Sigmoid colon (tissue), 7 donors: ENCODE results near the gene KRTAP5-2. TPM values are rescaled to one million over a fixed set of nuclear protein-coding genes. Genes with fewer than 3 reads are reported as not detected.
A peak's percentile ranks its signal among the peaks of the same experiment; 100 is the strongest.
"Not testable (repeated sequence)": the region's sequence is repeated elsewhere in the genome, so short reads cannot be mapped to it uniquely, and the experiment has no call there.

Experiments
- DNase-seq: peaks from one replicate; pipeline ENCODE4 v3.0.0-alpha.2; 2019
- H3K27ac ChIP-seq, 4 donors: fragments of 200-600 bp; sonication (generic); one replicate each; pipeline ENCODE4 v1.5.1; 2016 to 2019; ENCODE audit warnings: mild to moderate bottlenecking in 1 of 4
- H3K27me3 ChIP-seq, 3 donors: fragments of 200-600 bp; sonication (generic); one replicate each; pipeline ENCODE4 v1.5.1; 2019; ENCODE audit warnings: mild to moderate bottlenecking in 1 of 3
- H3K36me3 ChIP-seq, 4 donors: fragments of 200-600 bp; sonication (generic); one replicate each; pipeline ENCODE4 v1.5.1; 2016 to 2019
- H3K4me1 ChIP-seq, 4 donors: fragments of 200-600 bp; sonication (generic); one replicate each; pipeline ENCODE4 v1.5.1; 2017 to 2019
- H3K4me3 ChIP-seq, 4 donors: fragments of 200-600 bp; sonication (generic); one replicate each; pipeline ENCODE4 v1.5.1; 2017 to 2019; ENCODE audit warnings: mild to moderate bottlenecking in 2 of 4, moderate library complexity in 1 of 4
- H3K9me3 ChIP-seq, 4 donors: fragments of 200-600 bp in 3 of 4; sonication (generic) in 3 of 4; one replicate each; pipeline versions ENCODE4 v1.5.1 to v1.6.1; 2013 to 2019
- CTCF ChIP-seq, 4 experiments: fragments of 450-650 bp in 3 of 4; fragments of 200-600 bp in 1 of 4; IDR thresholded peaks; one replicate each; pipeline ENCODE4 v1.5.1; 2016 to 2019; ENCODE audit warnings: antibody characterized with exemption in 4 of 4, mild to moderate bottlenecking in 3 of 4, moderate library complexity in 2 of 4
- EP300 ChIP-seq, 4 donors: sonication (generic); formaldehyde crosslinking; IDR thresholded peaks; one replicate each; pipeline ENCODE4 v1.6.1; 2017; ENCODE audit warnings: antibody characterized with exemption in 4 of 4
- POLR2A ChIP-seq, 2 donors: fragments of 450-650 bp; IDR thresholded peaks; one replicate each; pipeline ENCODE4 v1.6.1; 2016; ENCODE audit warnings: antibody characterized with exemption in 2 of 2, mild to moderate bottlenecking in 2 of 2, moderate library complexity in 2 of 2
- POLR2AphosphoS5 ChIP-seq, 4 donors: sonication (generic); formaldehyde crosslinking; IDR thresholded peaks; one replicate each; pipeline ENCODE4 v1.6.1; 2017; ENCODE audit warnings: antibody characterized with exemption in 4 of 4
- WGBS, 2 donors: extraction: QIAGEN DNeasy Blood & Tissue Kit; methylation state at CpG; one replicate each; pipeline ENCODE4 v1.1.7; 2013; 5-methylcytosine and 5-hydroxymethylcytosine counted together
- intact Hi-C: fragments of 100-400 bp; cut with DNase I; formaldehyde crosslinking; loops from one replicate; pipeline ENCODE4 v1.15.1; 2023
- polyA plus RNA-seq, 3 donors: library from polyadenylated mRNA; stranded (reverse); fragments of 200-250 nt; gene quantifications; one replicate each; pipeline ENCODE4 v1.2.3, GENCODE V29; 2013
- total RNA-seq, 4 donors: library from RNA; depleted of rRNA; stranded (reverse); fragments of >200 nt; gene quantifications; one replicate each; pipeline ENCODE4 v1.1.0, GENCODE V29; 2016
- donor health status: healthy with polysubstance abuse.
- donor health status: Bipolar disorder and iron deficiency.
- donor health status: healthy.

The KRTAP5-2 gene
- total and polyA plus RNA-seq, 7 donors, result 0.29 TPM; not detected in 6

- no peak overlapping the region for H3K27ac ChIP-seq
- no peak for DNase-seq
- no peaks in the 10 kb centered on the region for H3K36me3 ChIP-seq
- intact Hi-C loops, result no loop called here
- WGBS, 2 donors, result 89 to 94% methylated on average over 7 of the region's 7 CpGs
- H3K9me3 ChIP-seq, result no peaks in the 10 kb centered on the region
- H3K27me3 ChIP-seq, result peaks cover 0 to 51% (median 17%) of the 10 kb centered on the region in 3 donors
- no peak for TF ChIP-seq CTCF (IDR thresholded peaks at IDR 0.05)
- H3K4me3 ChIP-seq, result no peak overlapping the region
- no peaks in the 10 kb centered on the region for H3K4me1 ChIP-seq
Measured at GRCh38 chr11:1604711-1605110, 6.6 kb upstream of the KRTAP5-2 start.

- no peaks in the 10 kb centered on the region for H3K4me1 ChIP-seq
- DNase-seq, result peak; percentile 43
- H3K27me3 ChIP-seq, result peaks cover 0 to 46% (median 12%) of the 10 kb centered on the region in 3 donors
- H3K36me3 ChIP-seq, result no peaks in the 10 kb centered on the region
- intact Hi-C loops, result no loop called here
- no peak overlapping the region for H3K4me3 ChIP-seq
- no peak overlapping the region for H3K27ac ChIP-seq
- WGBS, 2 donors, result 92 to 95% methylated on average over 11 of the region's 11 CpGs
- H3K9me3 ChIP-seq, result no peaks in the 10 kb centered on the region
- TF ChIP-seq POLR2A (IDR thresholded peaks at IDR 0.05), result no peak
- TF ChIP-seq POLR2AphosphoS5 (IDR thresholded peaks at IDR 0.05), result no peak
- TF ChIP-seq CTCF (IDR thresholded peaks at IDR 0.05), result no peak
- TF ChIP-seq EP300 (IDR thresholded peaks at IDR 0.05), result no peak
Measured at GRCh38 chr11:1604181-1604580, 6.1 kb upstream of the KRTAP5-2 start.

GRCh38 chr11:1603629-1604028, 5.5 kb upstream of the KRTAP5-2 start:
- H3K27ac ChIP-seq, result no peak overlapping the region
- intact Hi-C loops, result no loop called here
- H3K36me3 ChIP-seq, result no peaks in the 10 kb centered on the region
- H3K27me3 ChIP-seq, result peaks cover 0 to 42% (median 8%) of the 10 kb centered on the region in 3 donors
- no peaks in the 10 kb centered on the region for H3K9me3 ChIP-seq
- H3K4me1 ChIP-seq, result no peaks in the 10 kb centered on the region
- TF ChIP-seq POLR2A (IDR thresholded peaks at IDR 0.05) (no peak), CTCF (IDR thresholded peaks at IDR 0.05) (no peak), EP300 (IDR thresholded peaks at IDR 0.05) (no peak), POLR2AphosphoS5 (IDR thresholded peaks at IDR 0.05) (no peak)
- DNase-seq, result no peak
- 64 to 79% methylated on average over 1 of the region's 1 CpG for WGBS, 2 donors
- no peak overlapping the region for H3K4me3 ChIP-seq

- peaks cover 0 to 38% (median 8%) of the 10 kb centered on the region in 3 donors for H3K27me3 ChIP-seq
Measured at GRCh38 chr11:1601663-1602062, 3.6 kb upstream of the KRTAP5-2 start.

GRCh38 chr11:1600626-1601025, 2.5 kb upstream of the KRTAP5-2 start:
- Histone ChIP-seq H3K27ac (no peak overlapping the region), H3K4me3 (no peak overlapping the region), H3K27me3 (peaks cover 0 to 39% (median 8%) of the 10 kb centered on the region in 3 donors), H3K9me3 (no peaks in the 10 kb centered on the region), H3K4me1 (no peaks in the 10 kb centered on the region), H3K36me3 (no peaks in the 10 kb centered on the region)
- TF ChIP-seq POLR2A (IDR thresholded peaks at IDR 0.05), result no peak
- no peak for TF ChIP-seq POLR2AphosphoS5 (IDR thresholded peaks at IDR 0.05)
- TF ChIP-seq EP300 (IDR thresholded peaks at IDR 0.05), result no peak
- TF ChIP-seq CTCF (IDR thresholded peaks at IDR 0.05), result no peak
- intact Hi-C loops, result no loop called here
- no peak for DNase-seq
- WGBS, 2 donors, result 82 to 93% methylated on average over 5 of the region's 5 CpGs

More at GRCh38 chr11:1601663-1602062, 3.6 kb upstream of the KRTAP5-2 start:
- DNase-seq, H3K4me1 ChIP-seq, H3K4me3 ChIP-seq, intact Hi-C loops, H3K27ac ChIP-seq, H3K36me3 ChIP-seq, H3K9me3 ChIP-seq: not testable (repeated sequence)
- 13 to 56% methylated on average over 3 of the region's 3 CpGs for WGBS, 2 donors
